K562 (cell line): ENCODE measurements around the gene SFXN5. TPM values are rescaled to one million over a fixed set of nuclear protein-coding genes. Genes with fewer than 3 reads are reported as not detected.

Source experiments
- ATAC-seq: fragments of 200-7000 bp; cut with Tn5 transposase; 3 replicates; pipeline ENCODE4 v1.9.1; 2020; ENCODE audit warnings: moderate library complexity
- BruUV-seq: library from RNA; stranded (reverse); fragments of 400-500 nt; replicated peaks from 2 replicates; lab custom pipeline; 2021; lab: Mats Ljungman, UMichigan
- CTCF ChIA-PET: fragments of 300-600 bp; formaldehyde crosslinking; extraction: SDS; loops from one replicate; lab custom pipeline; 2021; ENCODE audit warnings: low intra/inter-chr PET ratio; lab: Yijun Ruan, JAX
- POLR2A ChIA-PET: fragments of 300-600, 350-650 bp; sonication (Branson Sonifier 250); formaldehyde crosslinking; extraction: SDS; loops from one replicate; lab custom pipeline; 2021; ENCODE audit warnings: antibody characterized with exemption, inconsistent platforms; lab: Yijun Ruan, JAX
- DNase-seq, 4 experiments: peaks; one replicate each; pipeline versions ENCODE4 v3.0.0 to v3.0.0-alpha.2; 2011 to 2018; ENCODE audit warnings: low spot score in 3 of 4, mixed read lengths in 3 of 4; ENCODE audit errors: extremely low read depth in 1 of 4
- FAIRE-seq: peaks from 2 replicates; lab custom pipeline; 2011; peaks lifted over from hg19 to GRCh38; lab: Jason Lieb, UNC
- H2AFZ ChIP-seq: 2 replicates; pipeline ENCODE4 v1.6.0; 2011; ENCODE audit warnings: low read depth, low read length, control low read depth, inconsistent platforms
- H3K27ac ChIP-seq: fragments of 200-600 bp; 3 replicates; pipeline ENCODE4 v1.8.0; 2011; ENCODE audit warnings: low read depth, mild to moderate bottlenecking, control low read depth, inconsistent platforms, low read length, moderate library complexity, mixed read lengths; ENCODE audit errors: extremely low read depth
- H3K27me3 ChIP-seq, 2 experiments: fragments of 300-600 bp in 1 of 2; 2 replicates in 1 of 2; 3 replicates in 1 of 2; pipeline versions ENCODE4 v1.6.0 to v1.8.0; 2011; ENCODE audit warnings: inconsistent platforms in 2 of 2, low read length in 2 of 2, mild to moderate bottlenecking in 1 of 2, mixed read lengths in 1 of 2, moderate library complexity in 1 of 2; ENCODE audit not compliant: control insufficient read depth in 2 of 2, insufficient read depth in 2 of 2
- H3K36me3 ChIP-seq: fragments of 300-600 bp; 3 replicates; pipeline ENCODE4 v1.8.0; 2011; ENCODE audit warnings: mild to moderate bottlenecking, low read length, inconsistent platforms; ENCODE audit not compliant: control insufficient read depth, insufficient read depth
- H3K4me1 ChIP-seq, 2 experiments: fragments of 200-600 bp in 1 of 2; replicated peaks in 1 of 2; 2 replicates in 1 of 2; 3 replicates in 1 of 2; pipeline versions ENCODE4 v1.5.1 to v1.8.0; 2011; ENCODE audit warnings: inconsistent platforms in 2 of 2, low read length in 2 of 2, mild to moderate bottlenecking in 1 of 2, mixed read lengths in 1 of 2, moderate library complexity in 1 of 2; ENCODE audit not compliant: control insufficient read depth in 2 of 2, insufficient read depth in 2 of 2
- H3K4me2 ChIP-seq: 2 replicates; pipeline ENCODE4 v1.6.1; 2011; ENCODE audit warnings: low read length, control low read depth, inconsistent platforms, mixed read lengths; ENCODE audit not compliant: insufficient read depth
- H3K4me3 ChIP-seq: fragments of 200-600 bp; sonication (generic), shearing (Covaris generic); 2 replicates; pipeline ENCODE4 v1.5.1; 2016; ENCODE audit warnings: control low read depth, inconsistent platforms
- H3K79me2 ChIP-seq: fragments of 200-600 bp; 3 replicates; pipeline ENCODE4 v1.8.0; 2011; ENCODE audit warnings: low read length, inconsistent platforms; ENCODE audit not compliant: control insufficient read depth, insufficient read depth
- H3K9ac ChIP-seq, 2 experiments: 2 replicates each; pipeline versions ENCODE4 v1.6.0 to v1.6.1; 2011; ENCODE audit warnings: low read depth in 2 of 2, low read length in 2 of 2, control low read depth in 1 of 2, inconsistent platforms in 1 of 2, mild to moderate bottlenecking in 1 of 2, mixed read lengths in 1 of 2; ENCODE audit not compliant: insufficient read depth in 1 of 2
- H3K9me1 ChIP-seq: one replicate; pipeline ENCODE4 v1.6.0; 2011; ENCODE audit warnings: inconsistent platforms, mild to moderate bottlenecking, low read length, moderate library complexity; ENCODE audit not compliant: control insufficient read depth, insufficient read depth
- H3K9me3 ChIP-seq: replicated peaks from 2 replicates; pipeline ENCODE4 v1.5.1; 2011; ENCODE audit warnings: low read depth, low read length, inconsistent platforms; ENCODE audit not compliant: control insufficient read depth, insufficient read depth
- H4K20me1 ChIP-seq: replicated peaks from 2 replicates; pipeline ENCODE4 v1.6.1; 2011; ENCODE audit warnings: low read length, inconsistent platforms, mixed read lengths; ENCODE audit not compliant: control insufficient read depth, insufficient read depth
- CREM ChIP-seq: IDR thresholded peaks from 2 replicates; pipeline ENCODE4 v1.6.1; 2014; ENCODE audit warnings: antibody characterized with exemption, low read depth
- ESRRB ChIP-seq: fragments of 250-450 bp; sonication (Bioruptor Pico); IDR thresholded peaks from 2 replicates; pipeline ENCODE4 v1.5.0; 2020; ENCODE audit warnings: mild to moderate bottlenecking, moderate library complexity, borderline replicate concordance
- IRF9 ChIP-seq: fragments of 450-650 bp; IDR thresholded peaks from 2 replicates; pipeline ENCODE4 v1.6.1; 2016; ENCODE audit warnings: missing biosample characterization, missing genetic modification characterization
- U2AF2 ChIP-seq: fragments of 200-400 bp; formaldehyde crosslinking; optimal IDR thresholded peaks from 2 replicates; pipeline ENCODE3; 2017; ENCODE audit warnings: low read depth, mild to moderate bottlenecking, low read length
- ZFP30 ChIP-seq: fragments of 250-450 bp; sonication (Bioruptor Pico); IDR thresholded peaks from 2 replicates; pipeline ENCODE4 v1.8.0; 2022; ENCODE audit warnings: moderate library complexity, mild to moderate bottlenecking, inconsistent platforms, borderline replicate concordance
- ZNF699 ChIP-seq: fragments of 250-450 bp; sonication (Bioruptor Pico); IDR thresholded peaks from 2 replicates; pipeline ENCODE4 v1.8.0; 2021; ENCODE audit warnings: mild to moderate bottlenecking, moderate library complexity; ENCODE audit not compliant: insufficient replicate concordance
- WGBS: fragments of 100-300 bp; shearing (Covaris generic); methylation state at CpG from one replicate; pipeline ENCODE4 v1.1.6; 2016; ENCODE audit warnings: low coverage, mixed read lengths; ENCODE audit not compliant: insufficient coverage; ENCODE audit errors: missing lambda C conversion rate; 5-methylcytosine and 5-hydroxymethylcytosine counted together
- in situ Hi-C: fragments of 300-500 bp; cut with MboI; formaldehyde crosslinking; loops from 4 replicates; pipeline ENCODE4 v1.15.0; 2018; ENCODE audit warnings: inconsistent platforms, mixed read lengths
- intact Hi-C: fragments of 100-400 bp; cut with micrococcal nuclease; formaldehyde crosslinking; loops from 2 replicates; pipeline ENCODE4 v1.14.2; 2022
- polyA plus RNA-seq, 8 experiments: library from polyadenylated mRNA; depleted of rRNA in 4 of 8; stranded (reverse) in 5 of 8; unstranded in 3 of 8; fragments of >200 nt; fragmentation: Nextera tagmentation in 2 of 8; fragmentation: Illumina TruSeq in 1 of 8; extraction: Ambion mirVana in 2 of 8; extraction: Trizol in 1 of 8; gene quantifications; 2 replicates each; pipeline versions ENCODE4 v1.2.1 to v1.2.3, GENCODE V29; 2011 to 2014; ENCODE audit warnings: inconsistent platforms in 1 of 8, missing spikeins in 1 of 8
- total RNA-seq, 7 experiments: library from RNA; depleted of rRNA in 6 of 7; stranded (reverse); fragments of >200 nt in 6 of 7; fragmentation: Illumina TruSeq in 2 of 7; extraction: Trizol in 2 of 7; gene quantifications; 2 replicates each; pipeline versions ENCODE4 v1.2.1 to v1.2.3, GENCODE V29; 2011 to 2021; ENCODE audit warnings: low replicate concordance in 1 of 7

The SFXN5 gene
- total and polyA plus RNA-seq, 9 of the 15 experiments (the other 6 are each of a cell fraction or from before 2014, with no cell fraction given), result 8.3 to 22.6 (median 16.0) TPM

GRCh38 chr2:72935611-72935957 lies 135.9 kb downstream of the SFXN5 start:
- POLR2A ChIA-PET, result interaction anchor here (0.6 kb wide), 1 partner anchor 1930 kb away, joined by 3 read pairs; no protein-coding TSS in a partner anchor
- Histone ChIP-seq H3K4me1 (peaks cover 0 to 7% of the 10 kb centered on the region in 2 experiments; a peak in 1 of 5 replicates), H3K9ac (0 out of 4 replicates have a peak overlapping the region, but pooled peaks of 1 of the 2 experiments have one; percentile 10), H3K27me3 (peaks cover 2 to 67% of the 10 kb centered on the region in 2 experiments; a peak in 3 of 5 replicates), H3K4me3 (no peak overlapping the region), H3K4me2 (no peak overlapping the region), H3K9me3 (no peaks in the 10 kb centered on the region), H3K79me2 (no peaks in the 10 kb centered on the region), H3K36me3 (no peaks in the 10 kb centered on the region), H2AFZ (no peak overlapping the region), H3K27ac (no peak overlapping the region), H4K20me1 (peaks cover 26% of the 10 kb centered on the region), H3K9me1 (no peaks in the 10 kb centered on the region)
- TF ChIP-seq CREM, result no peak
- TF ChIP-seq ZNF699, result no peak
- TF ChIP-seq IRF9 (tag), result no peak
- TF ChIP-seq ESRRB (CRISPR knock-in tag), result no peak
- TF ChIP-seq ZFP30 (CRISPR knock-in tag), result no peak
- TF ChIP-seq U2AF2, result no peak
- CTCF ChIA-PET, result interaction anchor here (0.6 to 1.4 kb wide), 2 partner anchors 42 to 43 kb away, joined by 3 to 4 read pairs; no protein-coding TSS in a partner anchor
- ATAC-seq, result no peak
- in situ Hi-C loops (loop anchor here (5.0 kb wide), 1 partner anchor 43 kb away; no protein-coding TSS in a partner anchor), intact Hi-C loops (loop anchor here (1.0 kb wide), 1 partner anchor 42 kb away; no protein-coding TSS in a partner anchor)
- FAIRE-seq, result no peak
- DNase-seq, result no peak
- no TSS peak for BruUV-seq
- WGBS, result 0% methylated on average over 1 of the region's 2 CpGs
